ENCODE results near the gene STRA6.

The STRA6 gene

DNA sequence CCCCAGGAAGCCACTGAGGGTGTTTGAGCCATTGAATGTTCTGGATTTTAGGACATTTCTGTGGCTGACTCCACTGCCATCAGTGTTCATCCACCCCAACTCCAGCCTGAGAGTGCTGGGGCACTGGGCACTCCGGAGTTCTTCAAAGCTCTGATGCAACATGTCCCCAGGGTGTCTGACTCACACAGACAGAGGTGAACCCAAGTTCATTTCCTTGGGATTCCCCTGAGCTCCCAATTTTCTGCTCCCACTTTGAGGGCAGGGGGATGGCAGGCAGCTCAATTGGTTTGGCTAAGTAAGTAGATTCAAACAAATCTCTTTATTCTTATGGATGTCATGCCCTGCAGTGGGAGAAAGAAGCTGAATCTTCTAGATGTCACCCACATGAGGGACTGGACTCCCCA lies 2.2 kb downstream of the STRA6 start:
- H3K4me3 ChIP-seq (ENCODE audit: low read depth, low read length): no peak overlapping the region
- no peak for DNase-seq (ENCODE audit: low read depth)
- TF ChIP-seq, protein P1, sequence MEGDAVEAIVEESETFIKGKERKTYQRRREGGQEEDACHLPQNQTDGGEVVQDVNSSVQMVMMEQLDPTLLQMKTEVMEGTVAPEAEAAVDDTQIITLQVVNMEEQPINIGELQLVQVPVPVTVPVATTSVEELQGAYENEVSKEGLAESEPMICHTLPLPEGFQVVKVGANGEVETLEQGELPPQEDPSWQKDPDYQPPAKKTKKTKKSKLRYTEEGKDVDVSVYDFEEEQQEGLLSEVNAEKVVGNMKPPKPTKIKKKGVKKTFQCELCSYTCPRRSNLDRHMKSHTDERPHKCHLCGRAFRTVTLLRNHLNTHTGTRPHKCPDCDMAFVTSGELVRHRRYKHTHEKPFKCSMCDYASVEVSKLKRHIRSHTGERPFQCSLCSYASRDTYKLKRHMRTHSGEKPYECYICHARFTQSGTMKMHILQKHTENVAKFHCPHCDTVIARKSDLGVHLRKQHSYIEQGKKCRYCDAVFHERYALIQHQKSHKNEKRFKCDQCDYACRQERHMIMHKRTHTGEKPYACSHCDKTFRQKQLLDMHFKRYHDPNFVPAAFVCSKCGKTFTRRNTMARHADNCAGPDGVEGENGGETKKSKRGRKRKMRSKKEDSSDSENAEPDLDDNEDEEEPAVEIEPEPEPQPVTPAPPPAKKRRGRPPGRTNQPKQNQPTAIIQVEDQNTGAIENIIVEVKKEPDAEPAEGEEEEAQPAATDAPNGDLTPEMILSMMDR (IDR thresholded peaks at IDR 0.05; ENCODE audit: low read depth, low read length, missing control alignments): no peak

DNA sequence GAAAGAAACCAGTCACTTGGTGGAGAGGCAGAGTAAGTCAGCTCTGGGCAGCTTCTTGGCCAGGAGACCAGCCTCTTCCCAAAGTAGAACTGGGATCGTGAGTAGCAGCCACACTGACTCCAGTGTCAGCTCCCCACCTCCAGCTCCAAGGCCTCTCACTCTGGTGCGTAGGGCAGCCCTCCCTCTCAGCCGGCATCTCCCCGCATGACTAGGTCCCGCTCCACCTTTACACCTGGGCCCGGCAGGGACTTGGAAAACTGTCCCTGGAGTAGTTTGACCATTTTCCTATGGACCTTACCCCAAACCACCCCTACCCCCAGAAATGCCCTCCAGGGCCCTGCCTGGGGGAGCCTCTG lies 3.3 kb downstream of the STRA6 start:
- DNase-seq (ENCODE audit: low read depth): no peak
- H3K4me3 ChIP-seq (ENCODE audit: low read depth, low read length): no peak overlapping the region
- TF ChIP-seq, protein P1 (IDR thresholded peaks at IDR 0.05; ENCODE audit: low read depth, low read length, missing control alignments): no peak

DNA sequence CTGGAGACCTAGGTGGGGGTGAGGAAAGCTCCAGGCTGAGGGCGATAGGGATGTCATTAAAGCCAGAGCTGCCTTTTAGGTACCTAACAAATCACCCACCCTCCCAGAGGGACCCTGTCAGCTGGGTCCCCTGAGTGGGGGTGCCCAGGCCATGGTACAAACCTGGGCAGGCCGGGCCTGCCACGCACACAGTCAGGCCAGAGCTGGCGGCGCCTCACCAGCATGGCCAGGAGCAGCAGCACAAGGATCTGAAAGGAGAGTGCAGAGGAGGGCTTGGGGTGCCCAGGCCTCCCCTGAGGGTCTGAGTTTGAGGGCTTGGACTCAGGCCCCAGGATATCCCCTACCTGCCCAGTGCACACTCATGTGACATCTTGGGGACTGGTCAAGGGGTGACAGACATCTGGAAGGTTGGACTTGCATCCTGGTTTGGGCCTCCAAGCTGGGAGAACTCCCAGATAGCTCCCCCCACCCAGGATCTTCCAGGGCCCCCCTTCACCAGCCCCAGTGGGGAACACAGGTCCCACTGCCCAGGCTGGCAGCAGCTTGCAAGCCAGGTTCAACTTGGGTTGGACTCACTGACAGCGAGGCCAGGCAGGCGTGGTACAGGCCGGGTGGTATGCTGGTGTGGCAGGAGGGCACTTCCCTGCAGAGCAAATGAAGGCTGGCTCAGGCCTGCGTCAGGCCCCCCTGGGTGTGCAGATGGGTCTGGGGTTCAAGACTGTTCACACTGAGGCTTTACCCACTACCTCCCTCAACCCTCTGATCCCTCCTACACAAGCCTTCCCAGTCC lies 5.2 kb downstream of the STRA6 start:
- H3K4me3 ChIP-seq (ENCODE audit: low read depth, low read length): no peak overlapping the region
- TF ChIP-seq, protein P1 (IDR thresholded peaks at IDR 0.05; ENCODE audit: low read depth, low read length, missing control alignments): no peak
- DNase-seq (ENCODE audit: low read depth): no peak

DNA sequence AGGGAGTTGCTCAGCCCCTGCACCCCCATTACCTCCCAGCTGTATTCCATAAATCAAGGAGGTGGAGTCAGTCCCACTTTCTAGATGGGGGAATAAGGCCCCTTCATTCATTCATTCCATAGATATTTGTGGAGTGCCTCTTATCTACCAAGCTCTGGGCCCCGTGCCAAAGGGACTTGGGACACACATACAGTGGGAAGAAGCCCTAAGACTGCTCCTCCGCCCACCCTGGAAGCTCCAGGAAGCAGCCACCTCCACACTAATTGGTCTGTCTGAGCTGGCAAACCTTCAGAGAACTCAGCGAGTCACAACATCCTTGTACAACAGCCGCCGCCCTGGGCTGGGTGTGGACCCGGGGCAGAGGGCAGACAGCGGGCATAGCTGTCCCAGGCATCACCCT lies 6.4 kb downstream of the STRA6 start:
- TF ChIP-seq, protein P1 (IDR thresholded peaks at IDR 0.05; ENCODE audit: low read depth, low read length, missing control alignments): no peak
- DNase-seq (ENCODE audit: low read depth): no peak
- no peak overlapping the region for H3K4me3 ChIP-seq (ENCODE audit: low read depth, low read length)

DNA sequence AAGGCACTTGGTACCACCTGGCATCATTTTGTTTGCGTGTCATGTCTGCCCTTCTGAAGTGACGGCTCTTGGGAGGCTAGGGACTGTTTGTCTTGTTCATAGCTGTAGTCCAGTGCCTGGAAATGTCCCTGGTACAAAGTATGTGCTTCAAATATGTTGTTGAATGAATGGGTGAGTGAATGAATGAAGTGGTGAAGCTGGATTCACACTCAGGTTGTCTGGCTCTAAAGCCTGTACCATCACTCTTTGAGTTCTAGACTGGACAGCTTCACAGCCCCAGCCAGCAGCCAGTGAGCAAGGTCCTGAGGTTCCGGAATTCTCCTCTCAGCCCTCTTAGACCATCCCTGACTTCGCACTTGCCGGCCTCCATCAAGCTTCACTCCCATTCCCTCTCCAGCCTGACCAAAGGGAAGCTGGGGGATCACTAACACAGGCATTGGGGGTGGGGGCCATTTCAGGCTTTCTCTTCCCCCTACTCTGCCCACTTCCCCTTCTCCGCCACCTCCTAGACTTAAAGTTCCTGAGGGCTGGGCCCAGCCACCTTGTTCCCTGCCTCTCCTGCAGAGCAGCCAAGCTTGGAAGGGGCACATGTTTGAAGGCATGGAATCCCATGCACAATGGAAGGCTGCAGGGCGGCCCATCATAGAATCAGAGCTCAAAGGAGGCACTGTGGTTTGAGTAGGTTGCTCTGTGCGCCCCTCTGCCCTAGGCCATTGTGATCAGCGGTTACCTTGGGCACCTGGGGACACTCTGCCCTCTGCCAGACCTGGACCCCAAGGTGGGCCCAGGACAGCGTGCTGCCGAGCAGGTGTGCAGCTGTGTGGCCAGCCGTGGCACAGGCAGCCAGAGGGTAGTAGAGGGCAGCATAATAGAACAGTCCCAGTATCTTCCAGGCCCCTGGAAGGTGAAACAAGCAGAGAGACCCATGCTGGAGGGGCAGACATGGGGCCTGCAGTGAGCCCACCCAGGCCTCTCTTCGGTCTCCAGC lies 7.7 kb downstream of the STRA6 start:
- H3K4me3 ChIP-seq (ENCODE audit: low read depth, low read length): no peak overlapping the region
- no peak for DNase-seq (ENCODE audit: low read depth)
- TF ChIP-seq, protein P1 (IDR thresholded peaks at IDR 0.05; ENCODE audit: low read depth, low read length, missing control alignments): no peak

DNA sequence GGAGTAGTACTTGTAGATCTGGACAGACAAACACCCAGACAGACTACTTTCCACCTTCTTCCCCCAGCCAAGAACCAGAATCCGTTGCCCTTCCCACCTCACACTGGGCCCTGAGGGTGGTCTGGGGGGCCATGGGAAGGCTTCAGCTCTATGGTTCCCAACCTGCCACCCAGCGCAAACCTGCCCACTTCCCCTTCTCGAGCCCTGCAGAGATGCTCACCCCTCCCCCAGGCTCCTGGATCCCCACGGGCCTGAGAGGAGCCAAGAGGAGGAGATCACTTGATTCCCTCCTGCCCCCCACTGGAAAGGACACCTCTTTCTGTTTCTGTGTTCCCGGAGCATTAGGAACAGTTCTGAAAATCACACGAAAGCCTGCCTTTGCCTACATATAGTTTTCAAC lies 8.7 kb downstream of the STRA6 start:
- no peak overlapping the region for H3K4me3 ChIP-seq (ENCODE audit: low read depth, low read length)
- no peak for DNase-seq (ENCODE audit: low read depth)
- TF ChIP-seq, protein P1 (IDR thresholded peaks at IDR 0.05; ENCODE audit: low read depth, low read length, missing control alignments): no peak

Measured in GM12864 (cell line).